ENCODE results near the gene POU3F3.

DNA sequence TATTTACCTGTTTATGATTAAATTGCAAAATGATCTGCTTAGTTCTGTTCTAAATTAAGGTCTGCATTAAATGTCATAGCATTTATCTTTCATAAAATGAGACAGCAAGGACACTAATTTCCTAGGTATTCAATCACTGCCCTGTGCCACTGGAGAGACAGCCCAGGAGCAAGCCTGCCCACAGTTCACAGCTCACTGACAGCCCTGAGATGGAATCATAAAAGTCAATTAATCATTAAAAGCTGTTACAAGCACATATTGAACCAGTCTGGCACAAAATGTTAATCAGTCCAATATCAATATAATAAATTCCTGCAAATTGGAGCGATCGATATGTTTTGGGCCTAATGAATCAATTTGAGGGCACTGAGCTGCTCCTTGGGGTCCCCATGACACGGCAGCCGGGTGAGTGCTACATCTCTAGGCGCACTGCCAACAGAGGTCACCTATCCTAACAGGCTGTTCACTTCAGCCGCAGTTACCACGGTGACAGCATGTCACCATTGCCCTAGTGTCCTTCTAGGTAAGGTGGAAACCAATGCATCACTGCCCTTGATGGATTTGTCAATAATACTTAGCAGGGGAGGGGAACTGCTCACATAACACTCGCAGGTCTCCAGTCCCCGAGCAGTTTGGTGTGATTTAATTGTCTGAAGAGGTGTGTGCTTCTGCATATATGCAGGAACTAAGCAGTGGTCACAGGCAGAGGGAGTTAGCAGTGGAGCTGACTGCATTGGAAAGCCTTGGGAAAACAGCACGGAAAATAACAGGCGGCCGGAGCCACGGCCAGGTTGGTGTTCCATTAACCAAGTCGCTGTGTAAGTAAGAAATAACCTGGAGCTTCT, 47.3 kb downstream of the POU3F3 start:
- TF ChIP-seq, protein P1, sequence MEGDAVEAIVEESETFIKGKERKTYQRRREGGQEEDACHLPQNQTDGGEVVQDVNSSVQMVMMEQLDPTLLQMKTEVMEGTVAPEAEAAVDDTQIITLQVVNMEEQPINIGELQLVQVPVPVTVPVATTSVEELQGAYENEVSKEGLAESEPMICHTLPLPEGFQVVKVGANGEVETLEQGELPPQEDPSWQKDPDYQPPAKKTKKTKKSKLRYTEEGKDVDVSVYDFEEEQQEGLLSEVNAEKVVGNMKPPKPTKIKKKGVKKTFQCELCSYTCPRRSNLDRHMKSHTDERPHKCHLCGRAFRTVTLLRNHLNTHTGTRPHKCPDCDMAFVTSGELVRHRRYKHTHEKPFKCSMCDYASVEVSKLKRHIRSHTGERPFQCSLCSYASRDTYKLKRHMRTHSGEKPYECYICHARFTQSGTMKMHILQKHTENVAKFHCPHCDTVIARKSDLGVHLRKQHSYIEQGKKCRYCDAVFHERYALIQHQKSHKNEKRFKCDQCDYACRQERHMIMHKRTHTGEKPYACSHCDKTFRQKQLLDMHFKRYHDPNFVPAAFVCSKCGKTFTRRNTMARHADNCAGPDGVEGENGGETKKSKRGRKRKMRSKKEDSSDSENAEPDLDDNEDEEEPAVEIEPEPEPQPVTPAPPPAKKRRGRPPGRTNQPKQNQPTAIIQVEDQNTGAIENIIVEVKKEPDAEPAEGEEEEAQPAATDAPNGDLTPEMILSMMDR (conservative IDR thresholded peaks at IDR 0.05 in 1 of 2, IDR thresholded peaks at IDR 0.05 in 1 of 2; ENCODE audit: extremely low read depth in 1 of 2, insufficient read depth in 1 of 2, low read depth in 1 of 2, low read length in 2 of 2): no peak
- TF ChIP-seq EZH2 (IDR thresholded peaks at IDR 0.05; ENCODE audit: borderline replicate concordance, low read length): no peak

Data from mammary epithelial cell (primary cell).